HG03196 (cell line): ENCODE results near the gene TUBB1.

Experiments used
- ATAC-seq: cut with Tn5 transposase; IDR thresholded peaks from one replicate; pipeline ENCODE4 v1.9.1; 2021; ENCODE audit not compliant: unreplicated experiment

Gene TUBB1

DNA sequence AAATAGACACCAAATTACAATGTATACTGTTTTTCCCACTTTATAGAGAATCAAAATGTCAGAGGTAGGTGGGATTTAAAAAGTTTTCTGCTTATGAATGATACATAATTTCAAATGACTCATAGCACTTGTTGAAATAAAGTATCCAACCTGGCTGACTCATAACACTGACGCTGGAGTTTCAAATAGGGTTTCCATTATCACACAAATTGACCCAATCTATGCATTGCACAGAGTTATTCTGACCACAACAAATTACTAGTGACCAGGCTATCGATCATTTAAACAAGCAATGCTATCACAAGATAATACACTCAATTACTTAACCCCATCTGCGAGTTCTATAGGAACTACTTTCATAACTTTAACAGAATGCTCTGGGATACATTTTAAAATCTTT, 55.2 kb downstream of the TUBB1 start:
- ATAC-seq = no peak

DNA sequence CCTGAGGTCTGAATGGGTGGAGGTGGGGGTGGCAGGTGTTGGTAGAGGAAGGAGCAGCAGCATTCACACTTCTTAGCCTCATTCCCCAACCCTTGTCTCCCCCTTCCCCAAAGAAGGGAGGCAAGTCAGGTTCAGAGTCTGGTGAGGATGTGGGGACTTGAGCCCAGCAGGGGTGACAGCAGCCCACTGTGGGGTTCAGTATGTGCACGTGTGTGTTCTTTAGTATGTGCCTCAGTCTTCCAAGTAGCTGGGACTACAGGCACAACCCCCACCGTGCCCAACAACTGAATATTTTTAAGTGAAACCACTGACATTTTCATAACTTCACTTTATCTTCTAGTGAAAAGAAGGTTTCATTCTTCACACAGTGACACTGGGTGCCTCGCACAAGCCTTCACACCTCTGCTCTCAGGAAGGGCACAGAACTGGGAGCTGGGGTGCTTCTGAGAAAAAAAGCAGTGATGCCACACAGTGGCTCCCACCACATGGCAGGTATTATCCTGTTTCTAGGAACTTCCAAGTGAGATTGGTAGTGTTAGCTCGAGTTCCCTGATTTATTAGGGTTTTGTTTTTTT, 56.8 kb downstream of the TUBB1 start:
- no peak for ATAC-seq
